SK-N-SH (cell line): ENCODE data around the gene FAM210B. TPM values are rescaled to one million over a fixed set of nuclear protein-coding genes. Genes with fewer than 3 reads are reported as not detected.

Experiments
- CTCF ChIA-PET: fragments of 300-600, 350-600 bp; formaldehyde crosslinking; extraction: SDS; loops from one replicate; lab custom pipeline; 2021; lab: Yijun Ruan, JAX
- POLR2A ChIA-PET: fragments of 350-600 bp; sonication (Branson Sonifier 250); formaldehyde crosslinking; extraction: SDS; loops from one replicate; lab custom pipeline; 2020; ENCODE audit warnings: antibody characterized with exemption, inconsistent platforms; lab: Yijun Ruan, JAX
- DNase-seq: peaks from one replicate; pipeline ENCODE4 v3.0.0; 2012
- H2AFZ ChIP-seq: fragments of 200-600 bp; sonication (generic); 2 replicates; pipeline ENCODE4 v1.8.1; 2016; ENCODE audit warnings: antibody characterized with exemption, mild to moderate bottlenecking, low read depth
- H3F3A ChIP-seq: fragments of 200-600 bp; sonication (generic); replicated peaks from 2 replicates; pipeline ENCODE3; 2016; ENCODE audit warnings: antibody characterized with exemption, mild to moderate bottlenecking; ENCODE audit not compliant: insufficient read depth
- H3K27ac ChIP-seq, 2 experiments: fragments of 200-500 bp in 1 of 2; fragments of 200-600 bp in 1 of 2; sonication (Bioruptor generic) in 1 of 2; sonication (generic), shearing (Covaris generic) in 1 of 2; 2 replicates each; pipeline versions ENCODE4 v1.5.1 to v1.6.1; 2014 to 2016; ENCODE audit warnings: low read depth in 2 of 2, inconsistent platforms in 1 of 2, low read length in 1 of 2, mild to moderate bottlenecking in 1 of 2, mixed read lengths in 1 of 2
- H3K27me3 ChIP-seq: fragments of 200-600 bp; sonication (generic), shearing (Covaris generic); 2 replicates; pipeline ENCODE4 v1.6.1; 2016; ENCODE audit warnings: mixed run types; ENCODE audit not compliant: insufficient read depth
- H3K36me3 ChIP-seq, 2 experiments: fragments of 200-500 bp in 1 of 2; fragments of 200-600 bp in 1 of 2; sonication (Bioruptor generic) in 1 of 2; sonication (generic) in 1 of 2; replicated peaks in 1 of 2; 2 replicates each; pipeline versions ENCODE3 to v1.5.1; 2014 to 2016; ENCODE audit warnings: low read length in 1 of 2, mild to moderate bottlenecking in 1 of 2; ENCODE audit not compliant: insufficient read depth in 2 of 2, control insufficient read depth in 1 of 2
- H3K4me1 ChIP-seq, 2 experiments: fragments of 200-500 bp in 1 of 2; fragments of 200-600 bp in 1 of 2; sonication (Bioruptor generic) in 1 of 2; sonication (generic), shearing (Covaris generic) in 1 of 2; 2 replicates each; pipeline versions ENCODE4 v1.5.1 to v1.6.1; 2014 to 2016; ENCODE audit warnings: low read depth in 1 of 2, low read length in 1 of 2, mixed run types in 1 of 2; ENCODE audit not compliant: insufficient read depth in 2 of 2, control insufficient read depth in 1 of 2
- H3K4me2 ChIP-seq: fragments of 200-600 bp; sonication (generic), shearing (Covaris generic); 2 replicates; pipeline ENCODE4 v1.6.1; 2017; ENCODE audit warnings: mixed run types
- H3K4me3 ChIP-seq, 2 experiments: fragments of 200-500 bp in 1 of 2; fragments of 200-600 bp in 1 of 2; sonication (Bioruptor generic) in 1 of 2; sonication (generic), shearing (Covaris generic) in 1 of 2; 2 replicates each; pipeline versions ENCODE4 v1.5.1 to v1.8.1; 2014 to 2016; ENCODE audit warnings: low read depth in 2 of 2, inconsistent platforms in 1 of 2, low read length in 1 of 2, mild to moderate bottlenecking in 1 of 2, mixed read lengths in 1 of 2, moderate library complexity in 1 of 2
- H3K79me2 ChIP-seq: fragments of 200-600 bp; sonication (generic); 2 replicates; pipeline ENCODE4 v1.8.1; 2017; ENCODE audit warnings: mild to moderate bottlenecking; ENCODE audit not compliant: insufficient read depth
- H3K9ac ChIP-seq: fragments of 200-600 bp; sonication (generic); 2 replicates; pipeline ENCODE4 v1.6.1; 2017; ENCODE audit warnings: mixed run types
- H3K9me2 ChIP-seq: fragments of 200-600 bp; sonication (generic); 2 replicates; pipeline ENCODE4 v1.6.1; 2017; ENCODE audit warnings: mixed run types
- H3K9me3 ChIP-seq: fragments of 200-600 bp; sonication (generic); 2 replicates; pipeline ENCODE4 v1.6.1; 2017; ENCODE audit warnings: mixed run types, mild to moderate bottlenecking, moderate library complexity
- H4K20me1 ChIP-seq: fragments of 200-600 bp; sonication (generic); 2 replicates; pipeline ENCODE4 v1.6.1; 2017; ENCODE audit warnings: mild to moderate bottlenecking, mixed run types; ENCODE audit not compliant: insufficient read depth
- ELF1 ChIP-seq: IDR thresholded peaks from 2 replicates; pipeline ENCODE4 v1.4.0; 2012
- FOXM1 ChIP-seq: IDR thresholded peaks from 2 replicates; pipeline ENCODE4 v1.4.0; 2012; ENCODE audit warnings: low read depth, mild to moderate bottlenecking
- GATA2 ChIP-seq: sonication (generic); formaldehyde crosslinking; IDR thresholded peaks from 2 replicates; pipeline ENCODE4 v1.5.0; 2020; ENCODE audit warnings: mild to moderate bottlenecking, missing genetic modification reagents
- SIN3A ChIP-seq: IDR thresholded peaks from 2 replicates; pipeline ENCODE4 v1.6.1; 2012; ENCODE audit warnings: low read depth, mild to moderate bottlenecking, low read length, moderate library complexity, borderline replicate concordance
- TEAD4 ChIP-seq: IDR thresholded peaks from 2 replicates; pipeline ENCODE4 v1.4.0; 2012; ENCODE audit warnings: mild to moderate bottlenecking, borderline replicate concordance; ENCODE audit not compliant: insufficient read depth
- WGBS: methylation state at CpG from one replicate; pipeline ENCODE4 v1.1.6; 2017; ENCODE audit warnings: low lambda C conversion rate; 5-methylcytosine and 5-hydroxymethylcytosine counted together
- polyA plus RNA-seq, 3 experiments: library from polyadenylated mRNA; depleted of rRNA; stranded (reverse); fragments of >200 nt; gene quantifications; 2 replicates each; pipeline ENCODE4 v1.2.3, GENCODE V29; 2012
- TF ChIP-seq, protein P1 (sequence below): IDR thresholded peaks from 2 replicates; pipeline ENCODE4 v1.6.1; 2012; ENCODE audit warnings: mild to moderate bottlenecking, low read depth, low read length, moderate library complexity

FAM210B gene
- polyA plus RNA-seq, 1 of the 3 experiments (the other 2 are of a cell fraction), result 34.6 TPM

DNA sequence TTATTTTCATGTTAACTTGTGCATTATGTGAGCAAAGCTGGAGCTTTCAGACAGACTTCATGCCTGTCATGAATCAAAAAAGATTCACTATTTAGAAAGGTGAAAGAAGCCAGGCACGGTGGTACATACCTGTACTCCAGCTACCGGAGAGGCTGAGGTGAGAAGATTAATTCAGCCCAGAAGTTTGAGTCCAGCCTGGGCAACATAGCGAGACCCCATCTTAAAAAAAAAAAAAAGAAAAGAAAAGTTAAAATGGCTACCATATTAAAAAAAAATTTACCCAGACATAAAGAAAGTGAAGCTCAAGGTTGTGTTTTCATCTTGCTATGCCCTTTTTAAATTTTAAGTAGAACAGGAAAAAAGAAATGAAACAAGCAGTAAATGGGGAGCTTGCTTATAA lies 54.2 kb downstream of the FAM210B start (continued):
- TF ChIP-seq GATA2 (CRISPR knock-in tag) (no peak), FOXM1 (no peak), ELF1 (no peak), SIN3A (no peak)

DNA sequence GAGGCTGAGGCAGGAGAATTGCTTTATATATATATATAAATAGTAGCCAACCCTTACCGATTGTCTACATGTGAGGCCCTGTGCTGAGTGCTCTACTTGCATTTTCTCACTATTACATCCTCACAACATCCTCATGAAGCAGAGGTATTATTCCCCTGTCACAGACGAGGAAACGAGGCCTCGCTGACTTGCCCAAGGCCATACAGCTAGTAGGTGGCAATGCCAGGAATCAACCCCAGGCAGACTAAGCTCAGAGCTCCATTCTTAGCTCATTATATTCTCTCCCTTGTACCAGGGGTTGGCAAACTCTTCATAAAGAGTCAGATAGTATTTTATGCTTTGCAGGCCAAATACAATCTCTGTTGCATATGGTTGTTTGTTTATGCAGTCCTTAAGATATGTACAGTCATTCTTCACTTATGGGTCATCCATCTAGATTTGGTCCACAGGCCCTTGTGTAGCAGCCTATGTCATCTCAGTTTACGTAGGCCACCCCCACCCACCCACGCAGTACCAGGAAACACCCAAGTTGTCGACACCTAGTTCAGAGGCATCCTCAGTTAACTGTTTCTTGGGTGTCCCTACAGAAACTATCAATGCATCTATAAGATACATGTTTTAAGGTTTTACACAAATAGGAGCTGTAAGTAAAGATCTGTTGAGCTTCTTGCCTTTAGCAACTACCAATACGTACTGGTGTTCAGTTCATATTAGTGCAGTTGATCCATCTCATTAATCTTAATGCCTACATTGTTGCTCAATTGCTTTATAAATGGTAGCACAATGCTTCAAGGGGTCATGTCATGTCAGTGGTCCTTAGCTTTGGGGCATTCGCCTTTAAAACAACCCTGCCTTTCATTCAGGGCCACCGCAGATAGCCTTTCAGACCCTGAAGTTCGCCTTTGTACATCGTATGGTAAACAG lies 56.3 kb downstream of the FAM210B start:
- no peak overlapping the region for H3K4me2 ChIP-seq
- H3K9ac ChIP-seq, result no peak overlapping the region
- H3K36me3 ChIP-seq, result no peaks in the 10 kb centered on the region
- no peak overlapping the region for H3K4me3 ChIP-seq
- POLR2A ChIA-PET, result no interaction called here
- H2AFZ ChIP-seq, result no peak overlapping the region
- no peaks in the 10 kb centered on the region for H3K9me3 ChIP-seq
- no peak for DNase-seq
- TF ChIP-seq SIN3A, result no peak
- no peak for TF ChIP-seq TEAD4
- CTCF ChIA-PET, result no interaction called here
- H3K79me2 ChIP-seq, result no peaks in the 10 kb centered on the region
- H3K27me3 ChIP-seq, result no peaks in the 10 kb centered on the region
- no peaks in the 10 kb centered on the region for H3K9me2 ChIP-seq
- no peaks in the 10 kb centered on the region for H3F3A ChIP-seq
- H3K27ac ChIP-seq, result no peak overlapping the region
- 93% methylated on average over 12 of the region's 12 CpGs for WGBS
- peaks cover 0 to 6% of the 10 kb centered on the region in 2 experiments; a peak in 1 of 4 replicates for H3K4me1 ChIP-seq
- no peaks in the 10 kb centered on the region for H4K20me1 ChIP-seq

DNA sequence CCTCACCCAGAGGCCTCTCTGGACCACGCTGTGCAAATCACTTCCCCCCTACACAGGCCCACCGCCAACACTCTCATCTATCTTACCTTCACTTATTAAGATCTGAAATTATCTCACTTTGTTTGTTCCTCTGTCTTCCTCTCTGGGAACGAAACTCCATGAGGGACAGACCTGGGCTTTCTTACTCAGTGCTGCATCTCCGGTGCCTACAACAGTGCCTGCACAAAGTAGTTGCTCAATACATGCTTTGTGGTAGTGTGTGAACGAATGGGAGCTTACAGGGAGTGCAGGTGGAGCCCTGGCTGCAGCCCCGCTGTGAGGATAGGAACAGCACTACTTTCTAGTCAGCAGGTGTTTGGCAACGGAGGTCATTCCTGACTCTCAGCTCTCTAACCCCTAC lies 58.6 kb downstream of the FAM210B start:
- no peaks in the 10 kb centered on the region for H4K20me1 ChIP-seq
- no peaks in the 10 kb centered on the region for H3K9me2 ChIP-seq
- TF ChIP-seq, protein P1, sequence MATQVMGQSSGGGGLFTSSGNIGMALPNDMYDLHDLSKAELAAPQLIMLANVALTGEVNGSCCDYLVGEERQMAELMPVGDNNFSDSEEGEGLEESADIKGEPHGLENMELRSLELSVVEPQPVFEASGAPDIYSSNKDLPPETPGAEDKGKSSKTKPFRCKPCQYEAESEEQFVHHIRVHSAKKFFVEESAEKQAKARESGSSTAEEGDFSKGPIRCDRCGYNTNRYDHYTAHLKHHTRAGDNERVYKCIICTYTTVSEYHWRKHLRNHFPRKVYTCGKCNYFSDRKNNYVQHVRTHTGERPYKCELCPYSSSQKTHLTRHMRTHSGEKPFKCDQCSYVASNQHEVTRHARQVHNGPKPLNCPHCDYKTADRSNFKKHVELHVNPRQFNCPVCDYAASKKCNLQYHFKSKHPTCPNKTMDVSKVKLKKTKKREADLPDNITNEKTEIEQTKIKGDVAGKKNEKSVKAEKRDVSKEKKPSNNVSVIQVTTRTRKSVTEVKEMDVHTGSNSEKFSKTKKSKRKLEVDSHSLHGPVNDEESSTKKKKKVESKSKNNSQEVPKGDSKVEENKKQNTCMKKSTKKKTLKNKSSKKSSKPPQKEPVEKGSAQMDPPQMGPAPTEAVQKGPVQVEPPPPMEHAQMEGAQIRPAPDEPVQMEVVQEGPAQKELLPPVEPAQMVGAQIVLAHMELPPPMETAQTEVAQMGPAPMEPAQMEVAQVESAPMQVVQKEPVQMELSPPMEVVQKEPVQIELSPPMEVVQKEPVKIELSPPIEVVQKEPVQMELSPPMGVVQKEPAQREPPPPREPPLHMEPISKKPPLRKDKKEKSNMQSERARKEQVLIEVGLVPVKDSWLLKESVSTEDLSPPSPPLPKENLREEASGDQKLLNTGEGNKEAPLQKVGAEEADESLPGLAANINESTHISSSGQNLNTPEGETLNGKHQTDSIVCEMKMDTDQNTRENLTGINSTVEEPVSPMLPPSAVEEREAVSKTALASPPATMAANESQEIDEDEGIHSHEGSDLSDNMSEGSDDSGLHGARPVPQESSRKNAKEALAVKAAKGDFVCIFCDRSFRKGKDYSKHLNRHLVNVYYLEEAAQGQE, result no peak
- ChIA-PET CTCF (interaction anchor here (1.6 kb wide), 1 partner anchor 8 kb away, joined by 4 read pairs; no protein-coding TSS in a partner anchor), POLR2A (no interaction called here)
- H3F3A ChIP-seq, result peaks cover 3% of the 10 kb centered on the region
- no peak overlapping the region for H3K4me2 ChIP-seq
- no peak overlapping the region for H3K27ac ChIP-seq
- no peaks in the 10 kb centered on the region for H3K79me2 ChIP-seq
- no peak for DNase-seq
- H3K9ac ChIP-seq, result no peak overlapping the region
- H3K9me3 ChIP-seq, result no peaks in the 10 kb centered on the region
- no peak overlapping the region for H2AFZ ChIP-seq
- no peaks in the 10 kb centered on the region for H3K36me3 ChIP-seq
- 86% methylated on average over 6 of the region's 7 CpGs for WGBS
- H3K4me1 ChIP-seq, result peaks cover 0 to 12% of the 10 kb centered on the region in 2 experiments; a peak in 1 of 4 replicates
- no peaks in the 10 kb centered on the region for H3K27me3 ChIP-seq
- H3K4me3 ChIP-seq, result no peak overlapping the region
